Breast epithelium (tissue), 4 donors: ENCODE measurements around the gene MDM4. TPM values are rescaled to one million over a fixed set of nuclear protein-coding genes. Genes with fewer than 3 reads are reported as not detected.

Source experiments
- DNase-seq, 2 donors: peaks; one replicate each; pipeline ENCODE4 v3.0.0-alpha.2; 2019; ENCODE audit warnings: low spot score in 2 of 2
- H3K27ac ChIP-seq, 2 donors: fragments of 200-600 bp; sonication (generic) in 1 of 2; one replicate each; pipeline ENCODE4 v1.5.1; 2016 to 2019; ENCODE audit warnings: mild to moderate bottlenecking in 1 of 2
- H3K27me3 ChIP-seq, 2 donors: fragments of 200-600 bp; sonication (generic) in 1 of 2; one replicate each; pipeline versions ENCODE4 v1.5.1 to v1.6.0; 2017 to 2019; ENCODE audit warnings: control low read depth in 1 of 2, mild to moderate bottlenecking in 1 of 2
- H3K36me3 ChIP-seq: fragments of 200-600 bp; one replicate; pipeline ENCODE4 v1.5.1; 2019
- H3K4me1 ChIP-seq, 2 donors: fragments of 200-600 bp; sonication (generic); one replicate each; pipeline ENCODE4 v1.5.1; 2016 to 2019; ENCODE audit warnings: control low read depth in 1 of 2
- H3K4me3 ChIP-seq, 3 donors: fragments of 200-600 bp; sonication (generic); 1 replicate in 2 of 3; 2 replicates in 1 of 3; pipeline ENCODE4 v1.5.1; 2016 to 2019; ENCODE audit warnings: mild to moderate bottlenecking in 3 of 3, moderate library complexity in 2 of 3
- H3K9me3 ChIP-seq, 2 donors: fragments of 200-600 bp; sonication (generic) in 1 of 2; one replicate each; pipeline ENCODE4 v1.5.1; 2016 to 2019; ENCODE audit warnings: control low read depth in 1 of 2
- POLR2A ChIP-seq: fragments of 450-650 bp; IDR thresholded peaks from one replicate; pipeline ENCODE4 v1.6.1; 2016; ENCODE audit warnings: antibody characterized with exemption, mild to moderate bottlenecking, moderate library complexity
- POLR2AphosphoS5 ChIP-seq, 3 donors: sonication (generic); formaldehyde crosslinking; IDR thresholded peaks; one replicate each; pipeline ENCODE4 v1.6.1; 2017; ENCODE audit warnings: antibody characterized with exemption in 3 of 3
- intact Hi-C: fragments of 100-400 bp; cut with DNase I; formaldehyde crosslinking; loops from one replicate; pipeline ENCODE4 v1.15.1; 2023; ENCODE audit warnings: low total_unique reads
- total RNA-seq, 3 donors: library from RNA; depleted of rRNA; stranded (reverse); fragments of >200 nt; gene quantifications; one replicate each; pipeline ENCODE4 v1.1.0, GENCODE V29; 2016
- TF ChIP-seq, protein P1 (sequence below), 3 donors: fragments of 450-650 bp; IDR thresholded peaks; one replicate each; pipeline ENCODE4 v1.5.1; 2016 to 2017; ENCODE audit warnings: antibody characterized with exemption in 3 of 3, mild to moderate bottlenecking in 3 of 3, moderate library complexity in 3 of 3

Gene MDM4
- total RNA-seq, 3 donors from 2014 or later = 63.5 to 128 (median 103) TPM

DNA sequence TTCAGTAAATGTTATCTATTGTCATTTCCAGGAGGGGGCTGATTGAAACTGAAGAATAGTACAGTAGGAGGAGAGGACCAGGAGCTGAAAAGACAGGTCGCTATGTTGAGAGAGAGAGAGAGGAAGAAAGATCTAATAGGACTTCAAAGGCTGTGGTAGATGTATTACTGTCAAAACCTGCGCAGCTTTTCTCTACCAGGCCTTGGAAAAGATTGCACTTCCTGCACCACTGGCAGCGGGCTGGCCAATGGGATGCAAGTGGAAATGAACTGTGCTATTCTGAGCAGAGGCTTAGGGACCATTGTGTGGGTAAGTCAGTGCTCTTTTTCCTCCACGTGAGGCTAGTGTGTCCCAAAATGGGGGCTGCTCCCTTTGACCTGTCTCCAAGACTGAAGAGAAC, 47.1 kb downstream of the MDM4 start:
- Histone ChIP-seq H3K36me3 (no peaks in the 10 kb centered on the region), H3K27me3 (no peaks in the 10 kb centered on the region), H3K9me3 (no peaks in the 10 kb centered on the region), H3K4me1 (peaks cover 0 to 9% of the 10 kb centered on the region in 2 donors), H3K4me3 (no peak overlapping the region), H3K27ac (no peak overlapping the region)
- intact Hi-C loops = no loop called here
- TF ChIP-seq, protein P1, sequence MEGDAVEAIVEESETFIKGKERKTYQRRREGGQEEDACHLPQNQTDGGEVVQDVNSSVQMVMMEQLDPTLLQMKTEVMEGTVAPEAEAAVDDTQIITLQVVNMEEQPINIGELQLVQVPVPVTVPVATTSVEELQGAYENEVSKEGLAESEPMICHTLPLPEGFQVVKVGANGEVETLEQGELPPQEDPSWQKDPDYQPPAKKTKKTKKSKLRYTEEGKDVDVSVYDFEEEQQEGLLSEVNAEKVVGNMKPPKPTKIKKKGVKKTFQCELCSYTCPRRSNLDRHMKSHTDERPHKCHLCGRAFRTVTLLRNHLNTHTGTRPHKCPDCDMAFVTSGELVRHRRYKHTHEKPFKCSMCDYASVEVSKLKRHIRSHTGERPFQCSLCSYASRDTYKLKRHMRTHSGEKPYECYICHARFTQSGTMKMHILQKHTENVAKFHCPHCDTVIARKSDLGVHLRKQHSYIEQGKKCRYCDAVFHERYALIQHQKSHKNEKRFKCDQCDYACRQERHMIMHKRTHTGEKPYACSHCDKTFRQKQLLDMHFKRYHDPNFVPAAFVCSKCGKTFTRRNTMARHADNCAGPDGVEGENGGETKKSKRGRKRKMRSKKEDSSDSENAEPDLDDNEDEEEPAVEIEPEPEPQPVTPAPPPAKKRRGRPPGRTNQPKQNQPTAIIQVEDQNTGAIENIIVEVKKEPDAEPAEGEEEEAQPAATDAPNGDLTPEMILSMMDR (IDR thresholded peaks at IDR 0.05) = no peak
- no peak for TF ChIP-seq POLR2A
- TF ChIP-seq POLR2AphosphoS5 (IDR thresholded peaks at IDR 0.05) = no peak
- DNase-seq = no peak

DNA sequence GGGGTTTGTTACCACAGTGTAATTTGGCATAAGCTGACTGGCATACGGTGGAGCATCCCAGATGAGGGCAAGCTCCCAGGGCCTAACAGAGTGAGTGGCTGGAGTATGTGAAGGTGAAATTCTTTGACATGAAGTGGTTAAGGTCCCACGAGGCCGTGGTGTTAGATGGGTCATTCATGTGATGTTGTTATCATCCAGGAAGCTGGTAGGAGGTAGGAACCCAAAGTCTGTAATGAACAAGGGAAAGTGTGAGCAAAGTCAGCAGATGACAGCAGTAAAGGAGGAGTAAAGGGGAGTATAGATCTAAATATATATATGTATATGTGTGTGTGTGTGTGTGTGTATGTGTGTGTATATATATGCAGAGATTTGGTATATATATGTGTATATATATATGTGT, 47.6 kb downstream of the MDM4 start:
- H3K4me1 ChIP-seq = peaks cover 0 to 9% of the 10 kb centered on the region in 2 donors
- TF ChIP-seq, protein P1 (IDR thresholded peaks at IDR 0.05) = no peak
- TF ChIP-seq POLR2A (no peak), POLR2AphosphoS5 (IDR thresholded peaks at IDR 0.05) (no peak)

DNA sequence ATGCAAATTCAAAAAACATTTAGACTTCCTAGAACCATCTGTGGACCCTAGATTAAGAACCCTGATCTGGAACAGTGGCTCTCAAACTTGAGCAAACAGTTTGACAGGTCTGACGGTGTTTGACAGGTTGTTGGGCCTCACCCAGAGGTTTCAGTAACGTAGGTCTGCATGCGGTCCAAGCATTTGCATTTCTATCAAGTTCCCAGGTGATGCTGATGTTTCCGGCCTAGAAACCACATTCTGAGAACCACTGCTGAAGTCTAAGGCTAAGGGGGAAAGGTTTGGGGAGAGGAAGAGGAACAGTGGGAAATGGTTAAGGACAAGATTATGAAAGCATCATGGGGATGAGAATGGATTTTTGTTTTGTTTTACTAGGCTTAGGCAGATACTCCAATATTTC, 48.6 kb downstream of the MDM4 start:
- no peaks in the 10 kb centered on the region for H3K9me3 ChIP-seq
- no peak for TF ChIP-seq POLR2A
- no peak for TF ChIP-seq POLR2AphosphoS5 (IDR thresholded peaks at IDR 0.05)
- TF ChIP-seq, protein P1 (IDR thresholded peaks at IDR 0.05) = no peak
- peak overlapping the region in 1 of 2 donors; percentile 24 for H3K27ac ChIP-seq
- peaks cover 0 to 9% of the 10 kb centered on the region in 2 donors for H3K4me1 ChIP-seq
- H3K27me3 ChIP-seq = no peaks in the 10 kb centered on the region
- H3K36me3 ChIP-seq = no peaks in the 10 kb centered on the region
- DNase-seq = no peak
- no peak overlapping the region for H3K4me3 ChIP-seq
- intact Hi-C loops = no loop called here

More for the DNA sequence above, 47.6 kb downstream of the MDM4 start:
- Histone ChIP-seq H3K27me3 (no peaks in the 10 kb centered on the region), H3K9me3 (no peaks in the 10 kb centered on the region), H3K27ac (no peak overlapping the region), H3K4me3 (no peak overlapping the region), H3K36me3 (no peaks in the 10 kb centered on the region)
- intact Hi-C loops = no loop called here
- no peak for DNase-seq

DNA sequence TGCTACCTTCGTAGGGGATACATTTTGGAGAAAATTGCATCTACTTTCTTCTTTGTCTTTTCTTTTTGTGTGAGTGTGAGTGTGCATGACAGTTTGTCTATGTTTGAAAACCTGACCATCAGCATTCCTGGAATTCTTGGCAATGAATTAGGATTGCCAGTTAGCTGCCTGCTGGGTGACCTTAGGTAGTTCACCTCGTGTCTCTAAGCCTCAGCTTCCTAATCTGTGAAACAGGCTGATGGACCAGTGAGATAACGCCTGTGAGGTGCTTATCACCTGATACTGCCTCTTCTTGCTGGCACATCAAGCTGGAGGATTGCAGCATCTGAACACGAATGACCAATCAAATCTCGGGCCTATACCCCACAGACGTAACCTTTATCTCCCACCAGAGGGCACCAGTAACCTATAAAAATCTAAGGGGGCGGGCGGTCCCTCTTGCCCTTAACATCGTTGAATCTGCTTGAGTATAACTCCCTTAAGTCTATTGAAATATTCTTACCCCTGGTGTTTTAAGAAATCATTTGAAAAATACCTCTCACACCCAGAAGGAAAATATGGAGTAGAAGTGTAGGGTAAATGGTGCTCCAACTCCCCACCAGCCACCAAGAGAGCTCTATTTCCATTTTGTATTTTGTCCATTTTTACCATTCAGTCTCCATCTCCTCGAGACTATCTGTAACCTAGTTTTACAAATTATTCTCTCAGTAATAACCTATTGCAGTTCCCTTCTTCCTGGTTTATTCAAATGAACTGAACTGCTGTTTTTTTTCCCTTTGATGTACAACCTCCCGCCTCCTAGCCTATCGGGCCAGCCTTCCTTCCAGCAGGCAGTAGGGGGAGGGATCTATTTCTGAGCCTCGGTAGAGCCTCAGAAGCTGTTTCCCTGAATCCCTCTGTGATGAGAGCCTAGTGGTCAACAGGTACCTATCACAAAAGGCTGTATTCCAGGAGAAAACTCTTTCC, 49.7 kb downstream of the MDM4 start:
- Histone ChIP-seq H3K27ac (peak overlapping the region; percentile 62 to 66), H3K9me3 (no peaks in the 10 kb centered on the region), H3K27me3 (no peaks in the 10 kb centered on the region), H3K4me3 (no peak overlapping the region), H3K4me1 (peaks cover 0 to 9% of the 10 kb centered on the region in 2 donors), H3K36me3 (no peaks in the 10 kb centered on the region)
- peak; percentile 39 to 46 for DNase-seq
- intact Hi-C loops = no loop called here
- no peak for TF ChIP-seq POLR2A
- peak in 2 of 3 donors; percentile 49 to 64 for TF ChIP-seq POLR2AphosphoS5 (IDR thresholded peaks at IDR 0.05)
- TF ChIP-seq, protein P1 (IDR thresholded peaks at IDR 0.05) = peak; percentile 63 to 89 (median 69)

DNA sequence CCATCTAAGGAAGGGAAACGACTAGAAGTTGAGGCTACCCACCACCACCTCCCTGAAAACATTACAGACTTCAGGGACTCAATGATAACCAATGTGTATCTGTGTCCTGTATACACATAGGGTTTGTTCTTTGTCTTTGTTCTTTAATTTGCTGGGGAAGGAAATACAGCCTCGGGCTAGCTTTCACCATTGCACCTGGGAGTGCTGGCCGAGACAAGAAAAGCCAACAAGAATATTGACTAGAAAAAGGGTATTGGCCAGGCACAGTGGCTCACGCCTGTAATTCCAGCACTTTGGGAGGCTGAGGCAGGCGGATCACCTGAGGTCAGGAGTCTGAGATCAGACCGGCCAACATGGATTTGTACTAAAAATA, 50.4 kb downstream of the MDM4 start:
- TF ChIP-seq POLR2AphosphoS5 (IDR thresholded peaks at IDR 0.05) = no peak
- TF ChIP-seq, protein P1 (IDR thresholded peaks at IDR 0.05) = no peak
- TF ChIP-seq POLR2A = no peak
- Histone ChIP-seq H3K9me3 (no peaks in the 10 kb centered on the region), H3K4me3 (no peak overlapping the region), H3K4me1 (peaks cover 0 to 9% of the 10 kb centered on the region in 2 donors), H3K27ac (peak overlapping the region; percentile 39 to 66), H3K36me3 (no peaks in the 10 kb centered on the region), H3K27me3 (no peaks in the 10 kb centered on the region)
- intact Hi-C loops = no loop called here
- DNase-seq = no peak
